ENCODE data around the gene XCR1. TPM values are rescaled to one million over a fixed set of nuclear protein-coding genes. Genes with fewer than 3 reads are reported as not detected.
"Not testable (repeated sequence)": the region's sequence is repeated elsewhere in the genome, so short reads cannot be mapped to it uniquely, and the experiment has no call there.

Gene XCR1
- total RNA-seq, 4 donors from 2014 or later = under 0.01 to 0.07 (median 0.04) TPM; not detected in 1

GRCh38 chr3:46049093-46049492, 21.8 kb upstream of the XCR1 start:
- no peak overlapping the region for H3K4me3 ChIP-seq
- H3K27ac ChIP-seq = no peak overlapping the region
- WGBS, 2 donors (ENCODE audit: low coverage in 1 of 2) = 78% methylated on average over 4 to 5 of the region's 5 CpGs
- H3K27me3 ChIP-seq = no peaks in the 10 kb centered on the region
- no peak for ATAC-seq
- no peaks in the 10 kb centered on the region for H3K36me3 ChIP-seq
- TF ChIP-seq POLR2A (IDR thresholded peaks at IDR 0.05) (no peak), EP300 (IDR thresholded peaks at IDR 0.05) (no peak), POLR2AphosphoS5 (IDR thresholded peaks at IDR 0.05) (no peak), CTCF (IDR thresholded peaks at IDR 0.05) (no peak)
- no peaks in the 10 kb centered on the region for H3K9me3 ChIP-seq
- no peaks in the 10 kb centered on the region for H3K4me1 ChIP-seq

- H3K27me3 ChIP-seq, H3K36me3 ChIP-seq, H3K4me1 ChIP-seq, ATAC-seq, H3K4me3 ChIP-seq, H3K9me3 ChIP-seq, H3K27ac ChIP-seq: not testable (repeated sequence)
- WGBS, 2 donors (ENCODE audit: low coverage in 1 of 2) = 72% methylated on average over 3 of the region's 5 CpGs; no CpG with 5 or more reads in 1 of the 2 donors
Measured at GRCh38 chr3:46046231-46046630, 18.9 kb upstream of the XCR1 start.

GRCh38 chr3:46038916-46039315, 11.6 kb upstream of the XCR1 start:
- no peaks in the 10 kb centered on the region for H3K4me1 ChIP-seq
- H3K27me3 ChIP-seq = no peaks in the 10 kb centered on the region
- TF ChIP-seq CTCF (IDR thresholded peaks at IDR 0.05) (no peak), POLR2AphosphoS5 (IDR thresholded peaks at IDR 0.05) (no peak), EP300 (IDR thresholded peaks at IDR 0.05) (no peak), POLR2A (IDR thresholded peaks at IDR 0.05) (no peak)
- H3K9me3 ChIP-seq = no peaks in the 10 kb centered on the region
- H3K4me3 ChIP-seq = no peak overlapping the region
- H3K27ac ChIP-seq = no peak overlapping the region
- ATAC-seq = no peak
- H3K36me3 ChIP-seq = no peaks in the 10 kb centered on the region
- WGBS, 2 donors (ENCODE audit: low coverage in 1 of 2) = 86 to 91% methylated on average over 1 of the region's 1 CpG

- not testable (repeated sequence) for H3K27me3 ChIP-seq, ATAC-seq, H3K4me1 ChIP-seq, H3K9me3 ChIP-seq, H3K27ac ChIP-seq, H3K4me3 ChIP-seq, H3K36me3 ChIP-seq
- 61 to 74% methylated on average over 2 to 3 of the region's 3 CpGs for WGBS, 2 donors (ENCODE audit: low coverage in 1 of 2)
Measured at GRCh38 chr3:46038071-46038470, 10.8 kb upstream of the XCR1 start.

- H3K36me3 ChIP-seq = no peaks in the 10 kb centered on the region
- no peak overlapping the region for H3K27ac ChIP-seq
- no peaks in the 10 kb centered on the region for H3K4me1 ChIP-seq
- WGBS, 2 donors (ENCODE audit: low coverage in 1 of 2) = 60 to 75% methylated on average over 1 of the region's 1 CpG
- no peak for ATAC-seq
- no peak for TF ChIP-seq EP300 (IDR thresholded peaks at IDR 0.05)
- no peak for TF ChIP-seq POLR2AphosphoS5 (IDR thresholded peaks at IDR 0.05)
- TF ChIP-seq POLR2A (IDR thresholded peaks at IDR 0.05) = no peak
- TF ChIP-seq CTCF (IDR thresholded peaks at IDR 0.05) = no peak
- H3K27me3 ChIP-seq = no peaks in the 10 kb centered on the region
- no peak overlapping the region for H3K4me3 ChIP-seq
- H3K9me3 ChIP-seq = no peaks in the 10 kb centered on the region
Measured at GRCh38 chr3:46036191-46036590, 8.9 kb upstream of the XCR1 start.

- Histone ChIP-seq H3K27me3 (no peaks in the 10 kb centered on the region), H3K36me3 (no peaks in the 10 kb centered on the region), H3K27ac (no peak overlapping the region), H3K9me3 (peaks cover 0 to 14% (median 0%) of the 10 kb centered on the region in 3 donors), H3K4me1 (no peaks in the 10 kb centered on the region), H3K4me3 (no peak overlapping the region)
- WGBS, 2 donors (ENCODE audit: low coverage in 1 of 2) = 100% methylated on average over 1 of the region's 2 CpGs; no CpG with 5 or more reads in 1 of the 2 donors
- TF ChIP-seq POLR2A (IDR thresholded peaks at IDR 0.05) (no peak), EP300 (IDR thresholded peaks at IDR 0.05) (no peak)
- no peak for ATAC-seq
Measured at GRCh38 chr3:46031747-46032146, 4.5 kb upstream of the XCR1 start.

GRCh38 chr3:46031269-46031668, 4.0 kb upstream of the XCR1 start:
- no peak for ATAC-seq
- H3K4me3 ChIP-seq = no peak overlapping the region
- no peak overlapping the region for H3K27ac ChIP-seq
- H3K27me3 ChIP-seq = no peaks in the 10 kb centered on the region
- H3K4me1 ChIP-seq = no peaks in the 10 kb centered on the region
- H3K36me3 ChIP-seq = no peaks in the 10 kb centered on the region
- no CpG with 5 or more reads among the region's 4 CpGs for WGBS, 2 donors (ENCODE audit: low coverage in 1 of 2)
- no peak for TF ChIP-seq POLR2A (IDR thresholded peaks at IDR 0.05)
- TF ChIP-seq POLR2AphosphoS5 (IDR thresholded peaks at IDR 0.05) = no peak
- TF ChIP-seq CTCF (IDR thresholded peaks at IDR 0.05) = no peak
- no peak for TF ChIP-seq EP300 (IDR thresholded peaks at IDR 0.05)
- peaks cover 0 to 14% (median 0%) of the 10 kb centered on the region in 3 donors for H3K9me3 ChIP-seq
